HG02571 (cell line): ENCODE measurements around the gene SLC16A9.

Experiments
- ATAC-seq: cut with Tn5 transposase; IDR thresholded peaks from one replicate; pipeline ENCODE4 v1.9.1; 2021; ENCODE audit warnings: mild to moderate bottlenecking, moderate library complexity; ENCODE audit not compliant: unreplicated experiment

The SLC16A9 gene

GRCh38 chr10:59720377-59720776 is 10.7 kb upstream of the SLC16A9 start:
- ATAC-seq = no peak

DNA sequence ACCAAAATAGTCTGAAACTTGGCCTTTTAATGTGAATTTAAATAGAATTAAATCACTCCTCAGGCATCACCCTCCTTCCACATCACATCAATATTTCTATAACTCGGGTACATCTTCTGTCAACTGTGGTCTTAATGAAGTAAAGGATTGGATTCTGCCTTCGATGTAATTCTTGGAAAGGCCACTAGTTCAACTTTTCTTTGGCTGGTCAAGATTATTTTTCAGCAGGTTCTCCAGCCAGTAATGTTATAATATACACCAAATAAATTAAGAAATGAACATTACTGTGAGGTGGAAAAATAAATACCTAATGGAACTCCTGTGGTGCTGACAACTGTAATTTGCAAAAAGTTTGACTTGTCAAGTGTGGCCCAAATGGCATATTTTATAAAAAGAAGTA is 9.7 kb upstream of the SLC16A9 start:
- no peak for ATAC-seq

- ATAC-seq = no peak
Observed at GRCh38 chr10:59718257-59718656, 8.6 kb upstream of the SLC16A9 start.

- ATAC-seq = no peak
Observed at GRCh38 chr10:59713196-59713821, 3.7 kb upstream of the SLC16A9 start.

- no peak for ATAC-seq
Observed at GRCh38 chr10:59711871-59712494, 2.3 kb upstream of the SLC16A9 start.

- no peak for ATAC-seq
Observed at GRCh38 chr10:59708816-59709394, 745 bp downstream of the SLC16A9 start.

GRCh38 chr10:59706851-59707797 is 2.5 kb downstream of the SLC16A9 start:
- no peak for ATAC-seq

DNA sequence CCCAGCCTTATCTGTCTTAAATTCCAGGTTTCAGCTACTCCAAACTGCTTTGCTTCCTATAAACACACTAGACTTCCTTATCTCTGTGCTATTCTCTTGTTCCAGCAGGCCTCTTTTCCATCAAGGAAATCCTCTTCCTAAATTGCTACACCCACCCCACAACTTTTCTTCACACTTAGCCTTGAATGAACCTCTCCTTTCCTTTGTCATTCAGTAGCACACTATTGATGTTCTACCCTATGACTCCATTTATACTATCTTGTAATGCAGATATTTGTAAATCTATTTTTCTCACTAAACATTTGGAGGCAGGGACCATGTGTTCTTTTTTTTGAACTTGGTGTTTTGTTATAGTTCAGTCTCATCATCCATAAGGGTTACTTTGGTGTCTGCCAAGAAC is 3.7 kb downstream of the SLC16A9 start:
- ATAC-seq = no peak

GRCh38 chr10:59704630-59705029 is 5.0 kb downstream of the SLC16A9 start:
- ATAC-seq = no peak

GRCh38 chr10:59702347-59702746 is 7.3 kb downstream of the SLC16A9 start:
- no peak for ATAC-seq

- no peak for ATAC-seq
Observed at GRCh38 chr10:59700709-59701108, 8.9 kb downstream of the SLC16A9 start.

GRCh38 chr10:59698326-59698725 is 11.3 kb downstream of the SLC16A9 start:
- no peak for ATAC-seq

- ATAC-seq = no peak
Observed at GRCh38 chr10:59695637-59696036, 14.0 kb downstream of the SLC16A9 start.

DNA sequence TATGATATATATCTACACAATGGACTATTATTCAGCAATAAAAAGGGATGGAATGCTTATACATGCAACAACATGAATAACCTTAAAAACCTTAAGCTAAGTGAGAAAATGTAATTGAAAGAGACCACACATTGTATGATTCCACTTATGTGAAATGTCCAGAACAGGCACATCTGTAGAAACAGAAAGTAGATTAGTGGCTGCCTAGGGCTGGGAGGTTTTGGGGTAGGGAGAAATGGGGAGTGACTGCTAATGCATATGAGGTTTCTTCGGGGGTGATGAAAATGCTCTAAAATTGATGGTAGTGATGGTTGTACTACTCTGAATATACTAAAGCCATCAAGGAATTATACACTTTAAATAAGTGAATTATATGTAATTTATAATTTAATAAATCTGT is 14.7 kb downstream of the SLC16A9 start:
- no peak for ATAC-seq

DNA sequence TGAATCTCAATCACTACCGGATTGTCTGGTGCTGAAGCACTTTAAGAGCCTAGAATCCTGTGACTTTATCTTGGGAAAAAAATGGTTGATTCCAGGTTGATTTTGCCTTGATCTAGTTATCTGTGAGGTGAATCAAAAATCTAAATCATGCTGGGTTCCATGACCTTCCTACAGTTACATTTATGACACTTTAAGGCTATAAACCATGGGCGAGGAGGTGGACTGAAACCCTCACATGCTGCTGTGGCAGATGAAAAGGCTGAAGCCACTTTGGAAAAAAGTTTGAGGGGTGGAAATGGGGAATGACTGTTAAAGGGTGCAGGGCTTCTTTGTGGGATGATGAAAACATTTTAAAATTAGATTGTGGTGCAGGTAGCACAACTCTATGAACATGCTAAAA is 17.5 kb downstream of the SLC16A9 start:
- no peak for ATAC-seq

GRCh38 chr10:59688921-59689351 is 20.7 kb downstream of the SLC16A9 start:
- no peak for ATAC-seq

- ATAC-seq = no peak
Observed at GRCh38 chr10:59687657-59688056, 22.0 kb downstream of the SLC16A9 start.

GRCh38 chr10:59684006-59684405 is 25.6 kb downstream of the SLC16A9 start:
- no peak for ATAC-seq

DNA sequence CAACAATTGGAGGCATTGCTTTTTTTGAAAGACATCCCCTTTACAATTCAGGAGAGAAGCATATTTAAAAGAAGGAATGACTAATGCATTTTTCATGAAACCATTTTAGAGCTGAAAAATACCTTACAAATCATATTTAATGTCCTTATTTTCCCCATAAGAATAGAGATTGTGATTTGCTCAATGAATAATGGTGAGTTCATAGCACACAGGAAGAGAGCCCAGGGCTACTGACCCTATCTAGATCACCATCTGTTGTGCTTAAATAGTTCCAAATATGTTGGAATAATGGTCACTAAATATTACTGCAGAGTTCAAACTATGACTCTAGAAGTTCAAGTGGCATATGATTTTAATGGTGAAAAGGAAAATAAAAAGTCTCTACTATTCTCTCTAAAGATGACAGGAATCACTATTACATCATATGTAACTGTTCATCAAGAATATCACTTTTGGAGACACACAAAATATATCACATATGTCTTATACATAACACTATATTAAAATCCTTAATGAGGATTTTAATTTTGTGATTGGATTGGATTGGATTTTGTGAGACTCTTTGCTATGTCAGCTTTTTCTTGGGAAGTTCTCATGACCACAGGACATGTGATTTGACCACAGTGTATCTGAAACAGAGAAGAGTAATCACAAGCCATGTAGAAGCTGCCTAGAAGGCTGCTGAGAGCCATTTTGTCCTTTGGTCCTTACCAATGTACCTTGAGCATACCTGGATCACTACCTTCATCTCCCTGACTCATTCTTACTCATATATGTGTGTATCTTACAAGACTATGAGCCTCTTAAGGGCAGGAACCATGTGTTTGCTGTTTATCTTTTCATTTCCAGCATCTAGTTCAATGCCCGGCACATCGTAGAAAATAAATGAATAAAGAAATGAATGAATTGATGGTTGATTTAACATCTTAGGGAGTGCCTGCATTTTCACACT is 26.4 kb downstream of the SLC16A9 start:
- no peak for ATAC-seq

GRCh38 chr10:59680199-59680598 is 29.5 kb downstream of the SLC16A9 start:
- no peak for ATAC-seq
